ENCODE measurements around the gene OR51B2. TPM values are rescaled to one million over a fixed set of nuclear protein-coding genes. Genes with fewer than 3 reads are reported as not detected.

OR51B2 gene, protein sequence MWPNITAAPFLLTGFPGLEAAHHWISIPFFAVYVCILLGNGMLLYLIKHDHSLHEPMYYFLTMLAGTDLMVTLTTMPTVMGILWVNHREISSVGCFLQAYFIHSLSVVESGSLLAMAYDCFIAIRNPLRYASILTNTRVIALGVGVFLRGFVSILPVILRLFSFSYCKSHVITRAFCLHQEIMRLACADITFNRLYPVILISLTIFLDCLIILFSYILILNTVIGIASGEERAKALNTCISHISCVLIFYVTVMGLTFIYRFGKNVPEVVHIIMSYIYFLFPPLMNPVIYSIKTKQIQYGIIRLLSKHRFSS
- total RNA-seq, result 0.47 TPM

DNA sequence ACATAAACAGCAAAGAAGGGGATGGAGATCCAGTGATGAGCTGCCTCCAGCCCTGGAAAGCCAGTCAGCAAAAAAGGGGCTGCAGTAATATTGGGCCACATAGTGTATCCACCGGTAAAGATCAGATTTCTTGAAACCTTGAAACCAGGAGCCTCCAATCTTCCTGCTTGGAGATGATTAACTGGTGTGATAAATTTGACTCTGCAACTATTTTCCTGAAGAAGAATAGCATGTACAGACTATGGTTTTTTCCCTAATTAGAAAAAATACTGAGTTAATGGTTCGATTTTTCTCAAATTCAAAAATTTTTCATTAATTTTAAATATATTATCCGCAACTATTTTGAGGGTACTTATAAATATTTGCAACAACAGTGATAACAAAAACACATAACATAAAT lies at the start of gene OR51B2:
Gene OR51B2, minus strand, starts transcription at position 101 of the 400 bp plus-strand sequence. Its CDS starts 0 bp downstream, at position 101.

DNA sequence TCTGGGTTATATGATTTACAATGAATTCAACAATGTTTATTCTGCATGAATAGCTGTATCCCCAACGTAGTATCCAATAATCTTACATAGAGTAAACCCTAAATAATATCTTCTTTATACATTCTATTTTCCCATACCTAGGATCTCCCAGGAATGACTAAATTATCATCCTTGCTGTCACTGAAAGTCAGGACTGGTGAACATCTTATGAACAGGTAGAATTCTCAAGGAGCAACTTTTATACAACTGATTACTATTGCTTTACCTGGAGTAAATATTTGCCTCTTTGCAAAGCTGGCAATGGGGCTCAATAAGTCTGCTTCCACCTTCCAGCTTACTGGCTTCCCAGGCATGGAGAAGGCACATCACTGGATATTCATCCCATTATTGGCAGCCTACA lies 27.1 kb upstream of the OR51B2 start, which contains the start of gene OR51B6:
Gene OR51B6, plus strand, starts transcription at position 301 of the 400 bp plus-strand sequence. Its CDS starts 0 bp downstream, at position 301.

DNA sequence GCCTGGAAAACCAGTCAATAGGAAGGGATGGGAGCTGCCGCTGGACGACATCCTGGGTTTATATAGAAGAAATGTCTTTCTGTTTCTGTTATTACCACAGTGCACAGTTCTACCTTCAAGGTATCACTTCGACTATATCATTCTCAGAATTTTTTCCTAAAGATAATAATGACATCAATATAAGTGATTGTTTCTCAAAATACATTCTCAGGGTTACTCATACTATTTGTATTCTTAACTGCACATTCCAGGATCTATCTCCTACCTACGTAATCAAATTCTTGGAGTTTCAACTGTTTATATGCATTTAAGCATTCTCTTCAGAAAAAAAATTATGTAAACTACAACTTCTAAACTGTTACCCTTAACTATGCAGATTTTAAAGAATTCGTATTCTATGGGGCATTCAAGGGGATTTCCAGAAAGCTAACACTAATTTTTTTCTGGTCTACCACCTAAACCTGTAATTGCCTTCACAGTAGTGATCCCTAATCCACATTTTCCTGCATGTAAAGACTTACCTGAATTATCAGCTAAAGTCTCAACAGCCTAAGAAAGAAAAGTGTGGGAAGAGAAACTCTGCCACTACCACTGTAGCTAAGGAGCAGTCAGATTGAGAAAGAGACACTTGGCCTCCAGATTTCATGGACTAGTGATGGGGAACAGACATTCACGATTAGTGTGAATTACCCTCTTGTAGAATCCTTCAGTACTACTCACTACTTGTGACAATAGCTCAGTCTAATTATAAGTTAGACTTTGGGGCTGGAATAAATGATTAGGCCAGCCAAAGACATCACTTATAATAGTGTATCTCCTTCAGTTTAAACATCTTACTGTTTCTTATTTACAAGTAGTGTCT lies 19.6 kb upstream of the OR51B2 start, which contains the start of gene OR51B5:
Gene OR51B5, minus strand, starts transcription at position 51 of the 862 bp plus-strand sequence. Its CDS starts 0 bp downstream, at position 51.

DNA sequence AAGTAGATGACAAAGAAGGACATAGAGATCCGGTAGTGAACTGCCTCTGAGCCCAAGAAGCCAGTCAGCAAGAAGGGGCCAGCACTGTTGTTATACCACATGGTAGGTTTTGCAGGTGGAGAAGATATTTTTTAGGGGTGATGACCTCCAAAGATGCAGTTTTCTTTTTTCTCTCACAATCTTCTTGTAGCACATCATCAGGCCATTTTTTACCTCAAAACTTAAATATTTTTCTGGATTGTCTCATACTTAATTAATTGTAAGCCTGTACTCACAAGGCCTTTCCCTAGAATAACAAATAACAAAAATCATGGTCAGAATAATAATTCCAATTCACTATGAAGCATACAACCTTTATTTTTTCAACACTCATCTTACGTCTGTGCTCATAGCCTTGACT lies 22.3 kb downstream of the OR51B2 start, which contains the start of gene OR51B4:
Gene OR51B4, minus strand, starts transcription at position 101 of the 400 bp plus-strand sequence. Its CDS starts 0 bp downstream, at position 101.

Small RNA genes lying within 50 kb of the gene (small RNA-seq; reads per million reads assigned to genes)
- gene AC104389.3 (ENCODE audit: low replicate concordance), result not detected

Other genes starting within 250 kb of the OR51B2 start
- gene OR52A5, start 185.9 kb downstream of the OR51B2 start, total RNA-seq, result not detected
- not detected for gene OR52A1, start 169.5 kb downstream of the OR51B2 start, total RNA-seq
- gene OR51V1, start 123.6 kb downstream of the OR51B2 start, total RNA-seq, result not detected
- 1,761 TPM for gene HBB, start 97.2 kb downstream of the OR51B2 start, total RNA-seq
- gene HBD, start 89.8 kb downstream of the OR51B2 start, total RNA-seq, result 1.3 TPM
- 65.3 TPM for gene HBG1, start 74.4 kb downstream of the OR51B2 start, total RNA-seq
- gene HBG2, start 69.5 kb downstream of the OR51B2 start, total RNA-seq, result 14,762 TPM
- gene HBE1, start 54.4 kb downstream of the OR51B2 start, total RNA-seq, result 23.8 TPM
- gene OR51B4, start 22.4 kb downstream of the OR51B2 start, total RNA-seq, result 1.5 TPM
- 2.3 TPM for gene OR51B5, start 19.2 kb upstream of the OR51B2 start, total RNA-seq
- not detected for gene OR51B6, start 27.2 kb upstream of the OR51B2 start, total RNA-seq
- not detected for gene OR51M1, start 59.5 kb upstream of the OR51B2 start, total RNA-seq
- gene OR51Q1, start 97.8 kb upstream of the OR51B2 start, total RNA-seq, result not detected
- gene OR51I1, start 117.2 kb upstream of the OR51B2 start, total RNA-seq, result 0.64 TPM
- gene OR51I2, start 125.0 kb upstream of the OR51B2 start, total RNA-seq, result not detected
- gene OR52D1, start 164.4 kb upstream of the OR51B2 start, total RNA-seq, result not detected
- 0.82 TPM for gene UBQLN3, start 185.7 kb upstream of the OR51B2 start, total RNA-seq
- gene UBQLNL, start 192.4 kb upstream of the OR51B2 start, total RNA-seq, result 1.5 TPM
- 2.3 TPM for gene OR52H1, start 224.2 kb upstream of the OR51B2 start, total RNA-seq

All from metanephros (tissue), 2 donors.